ENCODE measurements around the gene BMP2. TPM values are rescaled to one million over a fixed set of nuclear protein-coding genes. Genes with fewer than 3 reads are reported as not detected.

Gene BMP2
- polyA plus RNA-seq, 2 of the 4 experiments (the other 2 are of a cell fraction) = 0.19 to 0.23 TPM

DNA sequence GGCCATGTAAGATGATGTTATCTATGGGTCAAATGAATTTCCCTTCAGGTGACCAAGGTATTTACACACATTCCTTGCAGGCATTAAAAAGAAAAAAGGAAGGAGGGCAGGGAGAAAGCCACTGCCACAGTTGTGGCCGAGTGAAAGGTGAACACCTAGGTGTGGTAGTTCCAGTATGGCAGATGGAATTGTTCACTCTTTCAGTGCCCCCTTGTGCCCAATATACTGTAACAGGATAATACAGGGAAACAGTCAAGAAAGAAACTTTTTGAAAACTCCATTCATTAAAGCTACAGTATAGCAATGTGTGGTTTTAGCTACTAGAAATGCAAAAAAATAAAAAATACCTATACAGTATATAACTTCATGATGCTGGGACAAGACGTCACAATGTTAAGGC lies 52.1 kb downstream of the BMP2 start:
- no peak overlapping the region for H3K4me3 ChIP-seq
- H3K4me1 ChIP-seq = no peaks in the 10 kb centered on the region
- ATAC-seq (no peak), FAIRE-seq (no peak), DNase-seq (ENCODE audit: low read depth in 1 of 2, low spot score in 1 of 2) (no peak)
- H3K9me3 ChIP-seq = no peaks in the 10 kb centered on the region; the same call in 2 of the 3 replicates
- H3K27ac ChIP-seq = no peak overlapping the region
- H3K4me2 ChIP-seq = no peak overlapping the region
- CTCF ChIA-PET = interaction anchor here (1.4 to 1.5 kb wide), 2 partner anchors 12 to 34 kb away, joined by 4 to 5 read pairs; no protein-coding TSS in a partner anchor
- no peak for TF ChIP-seq POLR2A (IDR thresholded peaks at IDR 0.05; ENCODE audit: low read length)
- TF ChIP-seq FOSB (CRISPR knock-in tag; IDR thresholded peaks at IDR 0.05) = no peak
- no peak for TF ChIP-seq ZC3H11A (IDR thresholded peaks at IDR 0.05)
- no peak for TF ChIP-seq EHF (CRISPR knock-in tag; IDR thresholded peaks at IDR 0.05)
- TF ChIP-seq, protein P1, sequence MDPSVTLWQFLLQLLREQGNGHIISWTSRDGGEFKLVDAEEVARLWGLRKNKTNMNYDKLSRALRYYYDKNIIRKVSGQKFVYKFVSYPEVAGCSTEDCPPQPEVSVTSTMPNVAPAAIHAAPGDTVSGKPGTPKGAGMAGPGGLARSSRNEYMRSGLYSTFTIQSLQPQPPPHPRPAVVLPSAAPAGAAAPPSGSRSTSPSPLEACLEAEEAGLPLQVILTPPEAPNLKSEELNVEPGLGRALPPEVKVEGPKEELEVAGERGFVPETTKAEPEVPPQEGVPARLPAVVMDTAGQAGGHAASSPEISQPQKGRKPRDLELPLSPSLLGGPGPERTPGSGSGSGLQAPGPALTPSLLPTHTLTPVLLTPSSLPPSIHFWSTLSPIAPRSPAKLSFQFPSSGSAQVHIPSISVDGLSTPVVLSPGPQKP (IDR thresholded peaks at IDR 0.05; ENCODE audit: low read depth, low read length) = no peak
- no peak for TF ChIP-seq BHLHE40 (IDR thresholded peaks at IDR 0.05; ENCODE audit: low read depth, low read length)
- TF ChIP-seq JUN (IDR thresholded peaks at IDR 0.05) = no peak
- WGBS (ENCODE audit: missing lambda C conversion rate) = 8% methylated on average over 2 of the region's 2 CpGs
- POLR2A ChIA-PET = no interaction called here

DNA sequence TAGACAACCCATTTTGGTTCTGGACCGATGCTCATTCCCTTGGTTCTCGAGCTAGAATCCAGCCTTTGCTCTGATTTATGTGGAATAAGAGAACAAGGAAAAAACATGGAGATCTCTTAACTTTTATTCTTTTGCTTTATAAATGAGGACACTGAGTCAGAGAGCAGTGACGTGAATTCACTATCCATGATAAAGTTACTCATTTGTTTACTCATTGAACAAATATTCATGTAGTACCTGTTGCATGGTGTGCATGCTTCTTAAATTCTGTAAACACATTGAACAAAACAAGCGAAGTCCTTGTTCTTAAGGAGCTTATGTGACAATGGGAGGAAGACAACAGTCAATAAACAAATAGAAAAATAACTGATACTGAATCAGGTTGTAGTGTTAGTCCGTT lies 56.9 kb downstream of the BMP2 start:
- Histone ChIP-seq H3K4me3 (no peak overlapping the region), H3K9me3 (no peaks in the 10 kb centered on the region), H3K4me1 (no peaks in the 10 kb centered on the region), H3K27ac (no peak overlapping the region), H3K4me2 (no peak overlapping the region)
- DNase-seq (ENCODE audit: low read depth in 1 of 2, low spot score in 1 of 2) (no peak), ATAC-seq (no peak), FAIRE-seq (no peak)
- TF ChIP-seq JUNB (IDR thresholded peaks at IDR 0.05) = no peak
- no peak for TF ChIP-seq CHD2 (IDR thresholded peaks at IDR 0.05; ENCODE audit: low read length, partially characterized antibody)
- TF ChIP-seq, protein P2, sequence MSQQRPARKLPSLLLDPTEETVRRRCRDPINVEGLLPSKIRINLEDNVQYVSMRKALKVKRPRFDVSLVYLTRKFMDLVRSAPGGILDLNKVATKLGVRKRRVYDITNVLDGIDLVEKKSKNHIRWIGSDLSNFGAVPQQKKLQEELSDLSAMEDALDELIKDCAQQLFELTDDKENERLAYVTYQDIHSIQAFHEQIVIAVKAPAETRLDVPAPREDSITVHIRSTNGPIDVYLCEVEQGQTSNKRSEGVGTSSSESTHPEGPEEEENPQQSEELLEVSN (IDR thresholded peaks at IDR 0.05; ENCODE audit: borderline replicate concordance, low read depth) = no peak
- 5% methylated on average over 5 of the region's 5 CpGs for WGBS (ENCODE audit: missing lambda C conversion rate)
- ChIA-PET CTCF (interaction anchor here (1.4 to 2.3 kb wide), 2 partner anchors 1035 to 1897 kb away, joined by 3 to 5 read pairs; no protein-coding TSS in a partner anchor), POLR2A (no interaction called here)

DNA sequence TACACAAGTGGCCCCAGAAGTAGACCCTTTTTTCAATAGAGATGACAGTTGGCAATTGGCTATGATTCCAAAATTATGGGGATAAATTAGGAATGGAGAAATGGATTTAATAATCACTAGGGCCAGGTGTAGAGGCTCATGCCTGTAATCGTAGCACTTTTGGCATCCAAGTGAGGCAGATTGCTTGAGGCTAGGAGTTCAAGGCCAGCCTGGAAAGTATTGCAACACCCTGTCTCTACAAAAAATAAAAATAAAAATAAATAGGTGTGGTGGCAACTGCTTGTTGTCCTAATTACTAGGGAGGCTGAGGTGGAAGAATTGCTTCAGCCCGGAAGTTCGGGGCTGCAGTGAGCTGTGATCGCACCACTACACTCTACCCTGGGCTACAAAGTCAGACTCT lies 60.0 kb downstream of the BMP2 start:
- POLR2A ChIA-PET = no interaction called here
- 22% methylated on average over 4 of the region's 4 CpGs for WGBS (ENCODE audit: missing lambda C conversion rate)
- TF ChIP-seq, protein P3, sequence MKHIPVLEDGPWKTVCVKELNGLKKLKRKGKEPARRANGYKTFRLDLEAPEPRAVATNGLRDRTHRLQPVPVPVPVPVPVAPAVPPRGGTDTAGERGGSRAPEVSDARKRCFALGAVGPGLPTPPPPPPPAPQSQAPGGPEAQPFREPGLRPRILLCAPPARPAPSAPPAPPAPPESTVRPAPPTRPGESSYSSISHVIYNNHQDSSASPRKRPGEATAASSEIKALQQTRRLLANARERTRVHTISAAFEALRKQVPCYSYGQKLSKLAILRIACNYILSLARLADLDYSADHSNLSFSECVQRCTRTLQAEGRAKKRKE (CRISPR knock-in tag; IDR thresholded peaks at IDR 0.05; ENCODE audit: low read depth) = no peak
- no peak for TF ChIP-seq CEBPB (IDR thresholded peaks at IDR 0.05)
- TF ChIP-seq, protein P4, sequence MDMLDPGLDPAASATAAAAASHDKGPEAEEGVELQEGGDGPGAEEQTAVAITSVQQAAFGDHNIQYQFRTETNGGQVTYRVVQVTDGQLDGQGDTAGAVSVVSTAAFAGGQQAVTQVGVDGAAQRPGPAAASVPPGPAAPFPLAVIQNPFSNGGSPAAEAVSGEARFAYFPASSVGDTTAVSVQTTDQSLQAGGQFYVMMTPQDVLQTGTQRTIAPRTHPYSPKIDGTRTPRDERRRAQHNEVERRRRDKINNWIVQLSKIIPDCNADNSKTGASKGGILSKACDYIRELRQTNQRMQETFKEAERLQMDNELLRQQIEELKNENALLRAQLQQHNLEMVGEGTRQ (IDR thresholded peaks at IDR 0.05) = no peak
- TF ChIP-seq, protein P5, sequence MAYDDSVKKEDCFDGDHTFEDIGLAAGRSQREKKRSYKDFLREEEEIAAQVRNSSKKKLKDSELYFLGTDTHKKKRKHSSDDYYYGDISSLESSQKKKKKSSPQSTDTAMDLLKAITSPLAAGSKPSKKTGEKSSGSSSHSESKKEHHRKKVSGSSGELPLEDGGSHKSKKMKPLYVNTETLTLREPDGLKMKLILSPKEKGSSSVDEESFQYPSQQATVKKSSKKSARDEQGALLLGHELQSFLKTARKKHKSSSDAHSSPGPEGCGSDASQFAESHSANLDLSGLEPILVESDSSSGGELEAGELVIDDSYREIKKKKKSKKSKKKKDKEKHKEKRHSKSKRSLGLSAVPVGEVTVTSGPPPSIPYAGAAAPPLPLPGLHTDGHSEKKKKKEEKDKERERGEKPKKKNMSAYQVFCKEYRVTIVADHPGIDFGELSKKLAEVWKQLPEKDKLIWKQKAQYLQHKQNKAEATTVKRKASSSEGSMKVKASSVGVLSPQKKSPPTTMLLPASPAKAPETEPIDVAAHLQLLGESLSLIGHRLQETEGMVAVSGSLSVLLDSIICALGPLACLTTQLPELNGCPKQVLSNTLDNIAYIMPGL (CRISPR knock-in tag; IDR thresholded peaks at IDR 0.05; ENCODE audit: borderline replicate concordance) = no peak
- TF ChIP-seq CBX8 (IDR thresholded peaks at IDR 0.05) = no peak
- TF ChIP-seq ZNF302 (CRISPR knock-in tag; IDR thresholded peaks at IDR 0.05) = no peak
- TF ChIP-seq RNF2 (IDR thresholded peaks at IDR 0.05; ENCODE audit: borderline replicate concordance, low read depth) = no peak
- TF ChIP-seq ESRRA (IDR thresholded peaks at IDR 0.05; ENCODE audit: borderline replicate concordance, low read length) = no peak
- TF ChIP-seq PHF8 (IDR thresholded peaks at IDR 0.05; ENCODE audit: borderline replicate concordance, low read depth) = no peak
- no peak for TF ChIP-seq SREBF2 (IDR thresholded peaks at IDR 0.05)
- no peak for TF ChIP-seq HDAC2 (IDR thresholded peaks at IDR 0.05)
- TF ChIP-seq, protein P6, sequence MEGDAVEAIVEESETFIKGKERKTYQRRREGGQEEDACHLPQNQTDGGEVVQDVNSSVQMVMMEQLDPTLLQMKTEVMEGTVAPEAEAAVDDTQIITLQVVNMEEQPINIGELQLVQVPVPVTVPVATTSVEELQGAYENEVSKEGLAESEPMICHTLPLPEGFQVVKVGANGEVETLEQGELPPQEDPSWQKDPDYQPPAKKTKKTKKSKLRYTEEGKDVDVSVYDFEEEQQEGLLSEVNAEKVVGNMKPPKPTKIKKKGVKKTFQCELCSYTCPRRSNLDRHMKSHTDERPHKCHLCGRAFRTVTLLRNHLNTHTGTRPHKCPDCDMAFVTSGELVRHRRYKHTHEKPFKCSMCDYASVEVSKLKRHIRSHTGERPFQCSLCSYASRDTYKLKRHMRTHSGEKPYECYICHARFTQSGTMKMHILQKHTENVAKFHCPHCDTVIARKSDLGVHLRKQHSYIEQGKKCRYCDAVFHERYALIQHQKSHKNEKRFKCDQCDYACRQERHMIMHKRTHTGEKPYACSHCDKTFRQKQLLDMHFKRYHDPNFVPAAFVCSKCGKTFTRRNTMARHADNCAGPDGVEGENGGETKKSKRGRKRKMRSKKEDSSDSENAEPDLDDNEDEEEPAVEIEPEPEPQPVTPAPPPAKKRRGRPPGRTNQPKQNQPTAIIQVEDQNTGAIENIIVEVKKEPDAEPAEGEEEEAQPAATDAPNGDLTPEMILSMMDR (IDR thresholded peaks at IDR 0.05) = no peak
- TF ChIP-seq FOXS1 (CRISPR knock-in tag; IDR thresholded peaks at IDR 0.05) = no peak
- TF ChIP-seq JUN (IDR thresholded peaks at IDR 0.05) = no peak
- no peak for TF ChIP-seq SMC3 (IDR thresholded peaks at IDR 0.05)
- no peak for TF ChIP-seq ZSCAN20 (CRISPR knock-in tag; IDR thresholded peaks at IDR 0.05)
- TF ChIP-seq, protein P2 (IDR thresholded peaks at IDR 0.05; ENCODE audit: borderline replicate concordance, low read depth) = no peak
- no peak for TF ChIP-seq HEYL (CRISPR knock-in tag; IDR thresholded peaks at IDR 0.05)

More for the DNA sequence above, 60.0 kb downstream of the BMP2 start:
- Histone ChIP-seq H3K4me3 (no peak overlapping the region), H3K27ac (no peak overlapping the region), H3K9me3 (no peaks in the 10 kb centered on the region), H3K4me2 (no peak overlapping the region), H3K4me1 (no peaks in the 10 kb centered on the region)
- DNase-seq (ENCODE audit: low read depth in 1 of 2, low spot score in 1 of 2) (no peak), FAIRE-seq (no peak), ATAC-seq (no peak)
- CTCF ChIA-PET = interaction anchor here (0.8 to 1.9 kb wide), 7 partner anchors 8 to 1894 kb away, joined by 3 to 6 read pairs (median 4); no protein-coding TSS in a partner anchor

All from A549 (cell line).